Measurements from ENCODE around the gene CTDNEP1.
A peak's percentile ranks its signal among the peaks of the same experiment; 100 is the strongest.

The CTDNEP1 gene

GRCh38 chr17:7215136-7215638 is 36.3 kb downstream of the CTDNEP1 start:
- Histone ChIP-seq H3K4me3 (ENCODE audit: low read length) (peak overlapping the region; percentile 81), H3K79me2 (ENCODE audit: low read length) (0 out of 2 replicates have a peak, but pooled peaks cover under 1% of the 10 kb centered on the region), H3K27ac (ENCODE audit: low read length) (no peak overlapping the region), H3K4me1 (ENCODE audit: low read length) (peaks cover 40% of the 10 kb centered on the region), H3K27me3 (ENCODE audit: low read depth, low read length) (no peaks in the 10 kb centered on the region), H3K4me2 (ENCODE audit: low read length) (peak overlapping the region; percentile 86), H3K36me3 (replicated peaks; ENCODE audit: low read depth, low read length) (no peaks in the 10 kb centered on the region), H4K20me1 (ENCODE audit: insufficient read depth, low read length) (no peaks in the 10 kb centered on the region), H2AFZ (ENCODE audit: low read depth, low read length) (no peak overlapping the region), H3K9ac (ENCODE audit: low read length) (no peak overlapping the region), H3K9me3 (ENCODE audit: insufficient read depth, low read length) (no peaks in the 10 kb centered on the region)
- TF ChIP-seq EZH2phosphoT487 (IDR thresholded peaks at IDR 0.05; ENCODE audit: low read depth) (no peak), CTCF (IDR thresholded peaks at IDR 0.05; ENCODE audit: low read depth, low read length) (no peak)

- peak overlapping the region; percentile 33 for H3K27ac ChIP-seq (ENCODE audit: low read length)
- peak overlapping the region; percentile 81 for H3K4me3 ChIP-seq (ENCODE audit: low read length)
- no peaks in the 10 kb centered on the region for H3K27me3 ChIP-seq (ENCODE audit: low read depth, low read length)
- TF ChIP-seq CTCF (IDR thresholded peaks at IDR 0.05; ENCODE audit: low read depth, low read length) (peak; percentile 35; the same call in 1 of the 2 replicates), EZH2phosphoT487 (IDR thresholded peaks at IDR 0.05; ENCODE audit: low read depth) (no peak)
- no peaks in the 10 kb centered on the region for H3K79me2 ChIP-seq (ENCODE audit: low read length)
- peak overlapping the region; percentile 86 for H3K4me2 ChIP-seq (ENCODE audit: low read length)
- H3K4me1 ChIP-seq (ENCODE audit: low read length): peaks cover 40% of the 10 kb centered on the region
- H3K9ac ChIP-seq (ENCODE audit: low read length): peak overlapping the region; percentile 54; the same call in 1 of the 2 replicates
- no peaks in the 10 kb centered on the region for H3K9me3 ChIP-seq (ENCODE audit: insufficient read depth, low read length)
- H3K36me3 ChIP-seq (replicated peaks; ENCODE audit: low read depth, low read length): no peaks in the 10 kb centered on the region
- H2AFZ ChIP-seq (ENCODE audit: low read depth, low read length): no peak overlapping the region
- H4K20me1 ChIP-seq (ENCODE audit: insufficient read depth, low read length): no peaks in the 10 kb centered on the region
Measured at GRCh38 chr17:7214300-7215135, 37.0 kb downstream of the CTDNEP1 start.

GRCh38 chr17:7213895-7214299 is 37.6 kb downstream of the CTDNEP1 start:
- Histone ChIP-seq H3K4me3 (ENCODE audit: low read length) (peak overlapping the region; percentile 81), H3K4me2 (ENCODE audit: low read length) (peak overlapping the region; percentile 86), H3K27ac (ENCODE audit: low read length) (no peak overlapping the region), H4K20me1 (ENCODE audit: insufficient read depth, low read length) (no peaks in the 10 kb centered on the region), H3K27me3 (ENCODE audit: low read depth, low read length) (no peaks in the 10 kb centered on the region), H3K79me2 (ENCODE audit: low read length) (no peaks in the 10 kb centered on the region), H3K9me3 (ENCODE audit: insufficient read depth, low read length) (no peaks in the 10 kb centered on the region), H3K9ac (ENCODE audit: low read length) (peak overlapping the region; percentile 54; the same call in 1 of the 2 replicates), H3K36me3 (replicated peaks; ENCODE audit: low read depth, low read length) (no peaks in the 10 kb centered on the region), H2AFZ (ENCODE audit: low read depth, low read length) (no peak overlapping the region), H3K4me1 (ENCODE audit: low read length) (peaks cover 33% of the 10 kb centered on the region)
- TF ChIP-seq EZH2phosphoT487 (IDR thresholded peaks at IDR 0.05; ENCODE audit: low read depth) (no peak), CTCF (IDR thresholded peaks at IDR 0.05; ENCODE audit: low read depth, low read length) (peak; percentile 42)

GRCh38 chr17:7211491-7212273 is 39.9 kb downstream of the CTDNEP1 start:
- Histone ChIP-seq H3K4me3 (ENCODE audit: low read length) (no peak overlapping the region), H3K27me3 (ENCODE audit: low read depth, low read length) (no peaks in the 10 kb centered on the region), H3K4me1 (ENCODE audit: low read length) (peaks cover 19% of the 10 kb centered on the region), H3K9ac (ENCODE audit: low read length) (no peak overlapping the region), H3K4me2 (ENCODE audit: low read length) (no peak overlapping the region), H3K27ac (ENCODE audit: low read length) (no peak overlapping the region), H2AFZ (ENCODE audit: low read depth, low read length) (no peak overlapping the region), H3K9me3 (ENCODE audit: insufficient read depth, low read length) (no peaks in the 10 kb centered on the region), H3K79me2 (ENCODE audit: low read length) (no peaks in the 10 kb centered on the region), H4K20me1 (ENCODE audit: insufficient read depth, low read length) (no peaks in the 10 kb centered on the region), H3K36me3 (replicated peaks; ENCODE audit: low read depth, low read length) (no peaks in the 10 kb centered on the region)
- TF ChIP-seq CTCF (IDR thresholded peaks at IDR 0.05; ENCODE audit: low read depth, low read length) (no peak), EZH2phosphoT487 (IDR thresholded peaks at IDR 0.05; ENCODE audit: low read depth) (no peak)

Data from OCI-LY3 (cell line).